Measurements from ENCODE around the gene PAFAH1B1.
A peak's percentile ranks its signal among the peaks of the same experiment; 100 is the strongest.
"Not testable (repeated sequence)": the region's sequence is repeated elsewhere in the genome, so short reads cannot be mapped to it uniquely, and the experiment has no call there.

Gene PAFAH1B1

DNA sequence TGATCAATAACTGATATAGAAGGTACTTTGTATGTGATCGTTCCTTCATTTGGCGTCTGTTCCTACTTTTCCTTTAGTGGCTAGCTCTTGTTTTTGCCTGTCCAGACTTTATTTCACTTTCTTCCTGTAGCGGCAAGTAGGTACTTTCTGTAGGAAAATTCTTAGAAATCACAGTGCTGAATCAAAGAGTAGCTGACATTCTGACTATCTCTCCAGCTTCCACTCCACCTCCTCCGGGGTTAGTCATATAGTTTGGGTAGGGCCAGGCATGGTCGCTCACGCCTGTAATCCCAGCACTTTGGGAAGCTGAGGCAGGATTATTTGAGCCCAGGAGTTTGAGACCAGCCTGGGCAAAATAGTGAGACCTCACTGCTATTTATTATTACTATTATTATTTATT, 29.9 kb upstream of the PAFAH1B1 start:
- H3K27ac ChIP-seq (ENCODE audit: insufficient read depth, low read depth, low read length, poor library complexity, severe bottlenecking), result no peak overlapping the region
- H3K4me3 ChIP-seq (ENCODE audit: insufficient read depth, low read depth, low read length), result no peak overlapping the region
- no peaks in the 10 kb centered on the region for H3K9me3 ChIP-seq (ENCODE audit: control insufficient read depth, low read length)
- H3K36me3 ChIP-seq (ENCODE audit: control insufficient read depth, insufficient read depth, low read length), result no peaks in the 10 kb centered on the region
- 96% methylated on average over 6 of the region's 6 CpGs for WGBS, 2 experiments
- no peaks in the 10 kb centered on the region for H3K27me3 ChIP-seq (ENCODE audit: control insufficient read depth, insufficient read depth, low read length, poor library complexity, severe bottlenecking)
- no peaks in the 10 kb centered on the region for H3K4me1 ChIP-seq (ENCODE audit: control insufficient read depth, insufficient read depth, low read length)

- Histone ChIP-seq H3K9me3 (ENCODE audit: control insufficient read depth, low read length) (no peaks in the 10 kb centered on the region), H3K36me3 (ENCODE audit: control insufficient read depth, insufficient read depth, low read length) (no peaks in the 10 kb centered on the region), H3K4me3 (ENCODE audit: insufficient read depth, low read depth, low read length) (no peak overlapping the region), H3K27me3 (ENCODE audit: control insufficient read depth, insufficient read depth, low read length, poor library complexity, severe bottlenecking) (no peaks in the 10 kb centered on the region), H3K27ac (ENCODE audit: insufficient read depth, low read depth, low read length, poor library complexity, severe bottlenecking) (no peak overlapping the region), H3K4me1 (ENCODE audit: control insufficient read depth, insufficient read depth, low read length) (no peaks in the 10 kb centered on the region)
- 91 to 92% methylated on average over 5 of the region's 5 CpGs for WGBS, 2 experiments
Observed at GRCh38 chr17:2564877-2565276, 28.6 kb upstream of the PAFAH1B1 start.

GRCh38 chr17:2566056-2566455, 27.4 kb upstream of the PAFAH1B1 start:
- H3K27me3 ChIP-seq (ENCODE audit: control insufficient read depth, insufficient read depth, low read length, poor library complexity, severe bottlenecking), result no peaks in the 10 kb centered on the region
- H3K9me3 ChIP-seq (ENCODE audit: control insufficient read depth, low read length), result no peaks in the 10 kb centered on the region
- no peaks in the 10 kb centered on the region for H3K4me1 ChIP-seq (ENCODE audit: control insufficient read depth, insufficient read depth, low read length)
- no peak overlapping the region for H3K4me3 ChIP-seq (ENCODE audit: insufficient read depth, low read depth, low read length)
- no peak overlapping the region for H3K27ac ChIP-seq (ENCODE audit: insufficient read depth, low read depth, low read length, poor library complexity, severe bottlenecking)
- 89 to 91% methylated on average over 3 of the region's 3 CpGs for WGBS, 2 experiments
- no peaks in the 10 kb centered on the region for H3K36me3 ChIP-seq (ENCODE audit: control insufficient read depth, insufficient read depth, low read length)

- Histone ChIP-seq H3K27ac (ENCODE audit: insufficient read depth, low read depth, low read length, poor library complexity, severe bottlenecking) (no peak overlapping the region), H3K9me3 (ENCODE audit: control insufficient read depth, low read length) (no peaks in the 10 kb centered on the region), H3K27me3 (ENCODE audit: control insufficient read depth, insufficient read depth, low read length, poor library complexity, severe bottlenecking) (no peaks in the 10 kb centered on the region)
Observed at GRCh38 chr17:2571523-2572303, 21.7 kb upstream of the PAFAH1B1 start.

DNA sequence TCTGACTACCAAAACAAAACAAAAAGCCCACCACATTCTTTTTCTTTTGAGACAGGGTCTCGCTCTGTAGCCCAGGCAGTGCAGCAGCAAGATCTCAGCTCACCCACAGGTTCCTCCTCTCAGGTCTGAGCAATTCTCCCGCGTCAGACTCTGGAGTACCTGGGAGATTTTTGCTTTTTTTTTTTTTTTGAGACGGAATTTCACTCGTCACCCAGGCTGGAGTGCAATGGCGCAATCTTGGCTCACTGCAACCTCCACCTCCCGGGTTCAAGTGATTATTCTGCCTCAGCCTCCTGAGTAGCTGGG, 21.2 kb upstream of the PAFAH1B1 start:
- not testable (repeated sequence) for H3K27me3 ChIP-seq (ENCODE audit: control insufficient read depth, insufficient read depth, low read length, poor library complexity, severe bottlenecking); H3K4me3 ChIP-seq (ENCODE audit: insufficient read depth, low read depth, low read length)
- 79 to 82% methylated on average over 7 of the region's 7 CpGs for WGBS, 2 experiments

More at GRCh38 chr17:2571523-2572303, 21.7 kb upstream of the PAFAH1B1 start:
- Histone ChIP-seq H3K4me3 (ENCODE audit: insufficient read depth, low read depth, low read length) (no peak overlapping the region), H3K4me1 (ENCODE audit: control insufficient read depth, insufficient read depth, low read length) (no peaks in the 10 kb centered on the region), H3K36me3 (ENCODE audit: control insufficient read depth, insufficient read depth, low read length) (no peaks in the 10 kb centered on the region)
- WGBS, 2 experiments, result 93 to 95% methylated on average over 3 of the region's 4 CpGs

GRCh38 chr17:2580151-2580550, 13.3 kb upstream of the PAFAH1B1 start:
- Histone ChIP-seq H3K27ac (ENCODE audit: insufficient read depth, low read depth, low read length, poor library complexity, severe bottlenecking) (peak overlapping the region; percentile 82), H3K27me3 (ENCODE audit: control insufficient read depth, insufficient read depth, low read length, poor library complexity, severe bottlenecking) (no peaks in the 10 kb centered on the region), H3K4me1 (ENCODE audit: control insufficient read depth, insufficient read depth, low read length) (peaks cover 14% of the 10 kb centered on the region), H3K4me3 (ENCODE audit: insufficient read depth, low read depth, low read length) (no peak overlapping the region), H3K36me3 (ENCODE audit: control insufficient read depth, insufficient read depth, low read length) (no peaks in the 10 kb centered on the region), H3K9me3 (ENCODE audit: control insufficient read depth, low read length) (no peaks in the 10 kb centered on the region)
- WGBS, 2 experiments, result 64 to 72% methylated on average over 3 to 4 of the region's 4 CpGs

More for the DNA sequence above, 21.2 kb upstream of the PAFAH1B1 start:
- not testable (repeated sequence) for H3K9me3 ChIP-seq (ENCODE audit: control insufficient read depth, low read length); H3K36me3 ChIP-seq (ENCODE audit: control insufficient read depth, insufficient read depth, low read length); H3K4me1 ChIP-seq (ENCODE audit: control insufficient read depth, insufficient read depth, low read length); H3K27ac ChIP-seq (ENCODE audit: insufficient read depth, low read depth, low read length, poor library complexity, severe bottlenecking)

GRCh38 chr17:2580661-2581060, 12.8 kb upstream of the PAFAH1B1 start:
- WGBS, 2 experiments, result 15 to 20% methylated on average over 5 of the region's 5 CpGs
- Histone ChIP-seq H3K27ac (ENCODE audit: insufficient read depth, low read depth, low read length, poor library complexity, severe bottlenecking) (peak overlapping the region; percentile 82), H3K4me1 (ENCODE audit: control insufficient read depth, insufficient read depth, low read length) (peaks cover 14% of the 10 kb centered on the region), H3K4me3 (ENCODE audit: insufficient read depth, low read depth, low read length) (no peak overlapping the region), H3K36me3 (ENCODE audit: control insufficient read depth, insufficient read depth, low read length) (no peaks in the 10 kb centered on the region), H3K9me3 (ENCODE audit: control insufficient read depth, low read length) (no peaks in the 10 kb centered on the region), H3K27me3 (ENCODE audit: control insufficient read depth, insufficient read depth, low read length, poor library complexity, severe bottlenecking) (no peaks in the 10 kb centered on the region)

DNA sequence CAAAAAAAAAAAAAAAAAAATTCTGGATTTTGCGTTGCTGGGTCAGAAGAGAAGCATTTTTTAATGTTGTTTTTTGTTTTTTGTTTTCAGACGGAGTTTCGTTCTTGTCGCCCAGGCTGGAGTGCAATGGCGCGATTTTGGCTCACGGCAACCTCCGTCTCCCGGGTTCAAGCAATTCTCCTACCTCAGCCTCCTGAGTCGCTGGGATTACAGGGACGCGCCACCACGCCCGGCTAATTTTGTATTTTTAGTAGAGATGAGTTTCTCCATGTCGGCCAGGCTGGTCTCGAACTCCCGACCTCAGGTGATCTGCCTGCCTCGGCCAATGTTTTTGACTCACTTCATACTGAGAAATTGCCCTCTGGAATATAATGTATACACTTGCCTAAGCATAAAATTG, 11.0 kb upstream of the PAFAH1B1 start:
- no peak overlapping the region for H3K27ac ChIP-seq (ENCODE audit: insufficient read depth, low read depth, low read length, poor library complexity, severe bottlenecking)
- 94 to 95% methylated on average over 18 of the region's 18 CpGs for WGBS, 2 experiments
- no peak overlapping the region for H3K4me3 ChIP-seq (ENCODE audit: insufficient read depth, low read depth, low read length)
- no peaks in the 10 kb centered on the region for H3K27me3 ChIP-seq (ENCODE audit: control insufficient read depth, insufficient read depth, low read length, poor library complexity, severe bottlenecking)
- peaks cover 14% of the 10 kb centered on the region for H3K4me1 ChIP-seq (ENCODE audit: control insufficient read depth, insufficient read depth, low read length)
- H3K9me3 ChIP-seq (ENCODE audit: control insufficient read depth, low read length), result no peaks in the 10 kb centered on the region
- no peaks in the 10 kb centered on the region for H3K36me3 ChIP-seq (ENCODE audit: control insufficient read depth, insufficient read depth, low read length)

DNA sequence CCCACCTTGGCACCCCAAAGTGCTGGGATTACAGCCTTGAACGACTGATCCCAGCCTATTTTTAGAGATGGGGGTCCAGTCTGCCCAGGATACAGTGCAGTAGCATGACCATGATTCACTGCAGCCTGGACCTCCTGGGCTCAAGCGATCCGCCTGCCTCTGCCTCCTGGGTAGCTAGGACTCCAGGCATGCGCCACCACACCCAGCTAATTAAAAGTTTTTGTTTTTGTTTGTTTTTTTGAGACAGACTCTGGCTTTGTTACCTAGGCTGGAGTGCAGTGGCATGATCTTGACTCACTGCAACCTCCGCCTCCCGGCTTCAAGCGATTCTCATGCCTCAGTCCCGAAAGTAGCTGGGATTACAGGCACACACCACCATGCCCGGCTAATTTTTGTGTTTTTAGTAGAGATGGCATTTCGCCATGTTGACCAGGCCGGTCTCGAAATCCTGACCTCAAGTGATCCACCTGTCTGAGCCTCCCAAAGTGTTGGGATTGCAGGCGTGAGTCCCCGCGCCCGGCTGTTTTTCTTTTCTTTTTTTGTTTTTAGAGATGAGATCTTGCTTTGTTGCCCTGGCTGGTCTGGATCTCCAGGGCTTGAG, 2.3 kb upstream of the PAFAH1B1 start:
- no peak overlapping the region for H3K4me3 ChIP-seq (ENCODE audit: insufficient read depth, low read depth, low read length)
- H3K9me3 ChIP-seq (ENCODE audit: control insufficient read depth, low read length), result no peaks in the 10 kb centered on the region
- 92 to 93% methylated on average over 16 of the region's 16 CpGs for WGBS, 2 experiments
- no peaks in the 10 kb centered on the region for H3K36me3 ChIP-seq (ENCODE audit: control insufficient read depth, insufficient read depth, low read length)
- no peak overlapping the region for H3K27ac ChIP-seq (ENCODE audit: insufficient read depth, low read depth, low read length, poor library complexity, severe bottlenecking)
- H3K4me1 ChIP-seq (ENCODE audit: control insufficient read depth, insufficient read depth, low read length), result peaks cover under 1% of the 10 kb centered on the region
- H3K27me3 ChIP-seq (ENCODE audit: control insufficient read depth, insufficient read depth, low read length, poor library complexity, severe bottlenecking), result no peaks in the 10 kb centered on the region

- WGBS, 2 experiments, result 0% methylated on average over 74 to 76 of the region's 80 CpGs
- H3K4me1 ChIP-seq (ENCODE audit: control insufficient read depth, insufficient read depth, low read length), result peaks cover 6% of the 10 kb centered on the region
- no peaks in the 10 kb centered on the region for H3K36me3 ChIP-seq (ENCODE audit: control insufficient read depth, insufficient read depth, low read length)
- H3K9me3 ChIP-seq (ENCODE audit: control insufficient read depth, low read length), result no peaks in the 10 kb centered on the region
- H3K4me3 ChIP-seq (ENCODE audit: insufficient read depth, low read depth, low read length), result peak overlapping the region; percentile 93
- no peaks in the 10 kb centered on the region for H3K27me3 ChIP-seq (ENCODE audit: control insufficient read depth, insufficient read depth, low read length, poor library complexity, severe bottlenecking)
- H3K27ac ChIP-seq (ENCODE audit: insufficient read depth, low read depth, low read length, poor library complexity, severe bottlenecking), result peak overlapping the region; percentile 99
Observed at GRCh38 chr17:2593821-2594721, 617 bp downstream of the PAFAH1B1 start.
